Activated CD4-positive, alpha-beta T cell treated with anti-CD3 and anti-CD28 coated beads, Interleukin-2, amount 50 U/mL, for 24 hours (primary cell): ENCODE measurements around the gene PES1.
"Not testable (repeated sequence)": the region's sequence is repeated elsewhere in the genome, so short reads cannot be mapped to it uniquely, and the experiment has no call there.

Experiments
- DNase-seq, 2 donors: peaks; one replicate each; pipeline ENCODE4 v3.0.0-alpha.2; 2020; ENCODE audit warnings: low read depth in 1 of 2, low spot score in 1 of 2

The PES1 gene

DNA sequence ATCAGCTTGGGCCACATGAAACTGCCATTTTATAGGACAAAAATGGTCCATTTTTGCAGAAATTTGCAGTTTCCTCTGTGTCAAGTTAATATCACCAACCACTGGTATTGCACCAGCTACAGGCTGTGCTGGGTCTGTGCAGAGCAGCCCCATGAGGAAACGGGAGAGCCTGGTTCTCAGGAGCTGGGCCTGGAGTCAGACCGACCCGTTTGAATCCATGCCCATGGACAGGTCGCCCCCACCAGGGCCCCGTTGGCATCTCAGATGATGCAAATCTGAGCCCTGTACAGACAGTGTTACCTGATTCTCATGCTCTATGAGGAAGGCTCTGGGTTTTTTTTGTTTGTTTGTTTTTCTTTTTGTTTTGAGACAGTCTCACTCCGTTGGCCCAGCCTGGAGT is 35.3 kb downstream of the PES1 start:
- DNase-seq = no peak

DNA sequence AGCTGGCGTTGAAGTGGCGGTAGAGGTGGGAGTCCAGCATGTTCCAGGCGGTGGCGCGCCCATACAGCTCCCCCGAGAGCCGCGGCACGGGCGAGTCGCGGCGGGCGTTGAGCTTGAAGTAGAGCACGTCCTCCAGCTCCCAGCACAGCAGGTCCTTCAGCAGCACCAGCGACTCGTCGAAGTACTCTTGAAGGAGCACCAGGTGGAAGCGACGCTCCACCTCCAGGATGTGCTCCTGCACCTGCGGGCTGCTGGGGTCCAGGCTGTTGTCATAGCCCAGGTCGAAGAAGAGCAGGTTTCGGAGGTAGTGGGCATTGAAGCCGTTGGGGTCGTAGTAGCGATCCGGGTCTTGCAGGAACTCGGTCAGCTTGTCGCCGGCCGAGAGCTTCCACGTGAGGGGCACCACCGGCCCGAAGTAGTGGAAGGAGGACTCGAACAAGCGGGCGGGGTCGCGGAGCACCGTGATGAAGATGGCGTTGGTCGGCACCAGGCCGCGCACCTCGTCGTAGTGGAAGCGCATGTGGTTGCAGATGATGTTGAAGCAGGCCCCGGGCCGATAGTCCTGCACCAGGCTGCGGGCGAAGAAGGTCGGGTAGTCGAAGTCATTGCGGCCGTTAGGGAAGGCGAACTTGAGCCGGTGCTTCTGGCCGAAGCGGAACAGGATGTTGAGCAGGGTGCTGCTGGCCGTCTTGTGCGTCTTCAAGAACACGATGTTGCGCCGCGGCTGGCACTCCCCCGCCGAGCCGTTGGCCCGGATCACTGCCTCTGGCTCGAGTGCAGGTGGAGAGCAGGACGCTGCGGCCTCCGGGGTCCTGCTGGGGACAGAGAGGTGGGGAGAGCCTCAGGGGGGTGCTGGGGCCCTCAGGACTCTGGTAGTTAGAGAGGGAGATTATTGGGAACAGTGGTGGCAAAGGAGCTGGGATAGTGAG is 36.2 kb downstream of the PES1 start:
- no peak for DNase-seq

DNA sequence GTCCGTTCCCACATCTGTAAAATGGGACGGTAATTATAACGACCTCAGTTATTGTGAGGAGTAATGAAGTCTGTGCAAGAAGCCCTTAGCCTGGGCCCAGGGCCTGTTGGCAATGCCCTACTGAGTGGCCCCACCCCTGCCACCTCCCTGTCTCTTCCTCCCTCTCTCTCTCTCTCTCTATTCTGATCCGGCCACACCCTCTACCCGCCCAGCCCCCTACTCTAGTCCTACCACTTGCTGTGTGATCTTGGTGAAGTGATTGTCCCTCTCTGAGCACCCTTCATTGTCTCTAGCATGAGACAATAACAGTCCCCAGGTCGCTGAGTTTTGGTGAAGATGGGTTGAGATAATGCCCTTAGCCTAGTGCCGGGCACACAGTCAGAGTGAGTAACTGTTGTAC is 37.7 kb downstream of the PES1 start:
- no peak for DNase-seq

DNA sequence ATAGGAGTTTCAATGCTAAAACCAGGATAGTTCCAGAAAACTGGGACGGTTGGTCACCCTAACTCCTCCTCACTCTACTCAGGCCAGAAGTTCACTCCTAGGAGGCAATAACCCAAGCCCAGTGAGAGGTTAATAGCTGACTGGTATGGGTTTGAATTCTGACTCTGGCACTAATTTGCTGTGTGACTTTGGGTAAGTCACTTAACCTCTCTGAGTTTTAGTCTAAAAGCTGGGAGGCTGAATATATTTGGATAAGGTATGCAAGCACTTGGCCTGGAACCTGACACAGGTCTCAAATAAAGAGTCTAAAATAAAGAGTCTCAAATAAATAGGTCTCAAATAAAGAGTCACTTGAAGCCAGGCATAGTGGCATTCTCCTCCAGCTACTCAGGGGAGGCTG is 39.0 kb downstream of the PES1 start:
- DNase-seq = no peak

DNA sequence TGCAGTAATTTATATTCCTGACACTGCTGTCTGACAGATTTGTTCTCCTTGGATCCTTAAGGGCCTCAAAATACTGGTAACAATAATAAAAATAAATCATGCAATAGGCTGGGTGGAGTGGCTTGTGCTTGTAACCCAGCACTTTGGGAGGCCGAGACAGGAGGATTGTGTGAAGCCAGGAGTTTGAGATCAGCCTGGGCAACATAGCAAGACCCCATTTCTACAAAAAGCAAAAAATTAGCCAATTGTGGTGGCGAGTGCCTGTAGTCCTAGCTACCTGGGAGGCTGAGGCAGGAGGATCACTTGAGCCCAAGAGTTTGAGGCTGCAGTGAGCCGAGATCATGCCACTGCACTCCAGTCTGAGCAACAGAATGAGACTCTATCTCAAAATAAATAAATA is 39.9 kb downstream of the PES1 start:
- DNase-seq = not testable (repeated sequence)

DNA sequence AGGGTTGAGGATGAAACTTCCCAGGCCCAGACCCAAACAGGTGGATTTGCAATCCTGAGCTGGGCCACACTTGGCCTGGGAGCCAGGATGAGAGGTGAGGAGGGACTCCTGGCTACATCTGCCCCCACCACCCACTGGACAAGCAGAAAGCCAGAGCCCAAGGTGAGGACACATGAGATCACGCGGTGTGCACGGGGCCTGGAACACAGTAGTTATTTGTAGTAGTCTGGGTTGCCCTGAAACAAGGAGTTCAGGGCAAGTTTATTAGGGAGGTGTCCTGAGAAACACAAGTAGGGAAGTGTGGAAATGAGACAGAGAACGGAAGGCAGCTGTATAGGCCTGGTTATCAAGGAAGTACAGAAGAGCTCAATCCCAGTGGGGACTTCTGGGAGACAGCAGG is 44.5 kb downstream of the PES1 start:
- no peak for DNase-seq

DNA sequence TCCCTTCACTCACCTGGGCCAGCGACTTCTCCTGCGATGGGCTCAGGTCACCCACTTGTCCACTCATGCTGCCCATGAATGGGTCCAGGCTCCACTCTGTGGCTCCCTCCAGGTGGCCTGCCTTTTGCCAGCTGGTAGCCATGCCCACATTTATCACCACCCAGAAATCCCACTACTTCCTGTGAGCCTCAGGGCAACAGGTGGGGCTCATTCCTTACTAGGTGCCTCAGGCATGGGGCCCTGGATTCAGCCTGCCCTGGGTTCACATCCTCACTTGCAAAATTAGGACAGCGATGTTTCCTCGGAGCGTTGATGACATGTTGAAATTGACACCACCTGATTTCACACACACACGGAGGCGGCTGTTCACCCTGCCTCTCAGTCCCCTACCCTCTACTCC is 45.1 kb downstream of the PES1 start, which contains the start of gene SEC14L6:
SEC14L6 (minus strand) TSS at position 126 of the 400 bp plus-strand sequence; CDS start at position 67, 59 bp downstream.
- no peak for DNase-seq

DNA sequence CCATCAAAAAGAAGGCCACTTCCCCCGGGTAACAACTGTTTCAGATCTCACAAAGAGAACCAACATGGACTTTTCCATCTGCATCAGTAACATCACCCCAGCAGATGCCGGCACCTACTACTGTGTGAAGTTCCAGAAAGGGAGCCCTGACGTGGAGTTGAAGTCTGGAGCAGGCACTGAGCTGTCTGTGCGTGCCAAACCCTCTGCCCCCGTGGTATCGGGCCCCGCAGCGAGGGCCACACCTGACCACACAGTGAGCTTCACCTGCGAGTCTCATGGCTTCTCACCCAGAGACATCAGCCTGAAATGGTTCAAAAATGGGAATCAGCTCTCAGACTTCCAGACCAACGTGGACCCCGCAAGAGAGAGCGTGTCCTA is 48.9 kb downstream of the PES1 start:
- DNase-seq = no peak

DNA sequence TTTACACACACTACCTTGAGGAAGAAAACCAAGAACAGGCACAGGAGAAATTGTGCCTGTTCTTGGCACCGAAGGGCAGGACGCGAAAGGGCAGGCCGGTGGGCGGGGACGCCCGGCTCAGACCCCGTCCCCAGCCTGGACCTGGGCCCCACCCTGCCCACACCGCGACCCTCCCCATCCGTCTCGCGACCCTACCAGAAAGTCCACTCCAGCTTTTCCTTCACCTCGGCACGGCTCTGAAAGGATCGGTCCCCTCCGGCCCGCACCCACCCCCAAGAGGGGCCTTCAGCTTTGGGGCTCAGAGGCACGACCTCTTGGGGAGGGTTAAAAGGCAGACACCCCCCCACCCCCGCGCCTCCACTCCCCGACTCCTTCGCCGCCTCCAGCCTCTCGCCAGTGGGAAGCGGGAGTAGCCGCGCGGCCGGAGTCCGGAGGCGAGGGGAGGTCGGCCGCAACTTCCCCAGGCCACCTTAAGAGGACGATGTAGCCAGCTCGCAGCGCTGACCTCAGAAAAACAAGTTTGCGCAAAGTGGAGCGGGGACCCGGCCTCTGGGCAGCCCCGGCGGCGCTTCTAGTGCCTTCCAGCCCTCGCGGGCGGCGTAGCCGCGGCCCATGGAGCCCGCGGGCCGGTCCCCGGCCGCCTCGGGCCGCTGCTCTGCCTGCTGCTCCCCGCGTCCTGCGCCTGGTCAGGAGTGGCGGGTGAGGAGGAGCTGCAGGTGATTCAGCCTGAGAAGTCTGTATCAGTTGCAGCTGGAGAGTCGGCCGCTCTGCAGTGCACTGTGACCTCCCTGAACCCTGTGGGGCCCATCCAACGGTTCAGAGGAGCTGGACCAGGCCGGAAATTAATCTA is 49.5 kb downstream of the PES1 start:
- DNase-seq = no peak

DNA sequence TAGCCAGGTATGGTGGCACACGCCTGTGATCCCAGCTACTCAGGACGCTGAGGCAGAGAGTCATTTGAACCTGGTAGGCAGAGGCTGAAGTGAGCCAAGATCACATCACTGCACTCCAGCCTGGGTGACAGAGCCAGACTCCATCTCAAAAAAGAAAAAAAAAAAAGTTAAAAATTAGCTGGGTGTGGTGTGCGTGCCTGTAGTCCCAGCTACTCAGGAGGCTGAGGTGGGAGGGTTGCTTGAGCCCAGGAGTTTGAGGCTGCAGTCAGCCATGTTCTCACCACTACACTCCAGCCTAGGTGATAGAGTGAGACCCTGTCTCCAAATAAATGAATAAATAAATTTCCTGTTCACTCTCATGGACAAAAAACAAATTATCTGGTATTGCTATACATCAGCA is 50.2 kb downstream of the PES1 start:
- DNase-seq = not testable (repeated sequence)

DNA sequence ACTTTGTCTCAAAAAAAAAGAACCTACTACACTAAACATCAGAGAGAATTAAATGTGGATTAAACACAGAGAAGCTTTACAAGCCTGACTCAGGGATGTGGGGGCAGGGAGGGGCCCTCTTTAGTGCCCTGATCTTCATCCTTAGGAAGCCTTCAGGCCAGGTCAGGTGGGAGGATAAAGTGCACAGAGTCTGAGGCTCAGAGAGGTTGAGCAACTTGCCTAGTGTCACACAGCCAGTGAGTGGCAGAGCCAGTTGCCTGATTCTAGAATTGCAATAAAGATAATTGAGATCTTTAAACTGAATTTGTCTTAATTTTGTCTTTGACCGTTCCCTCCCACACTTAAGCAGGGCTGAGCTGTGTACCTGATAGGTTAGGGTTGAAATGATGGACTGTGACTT is 52.3 kb downstream of the PES1 start:
- no peak for DNase-seq

DNA sequence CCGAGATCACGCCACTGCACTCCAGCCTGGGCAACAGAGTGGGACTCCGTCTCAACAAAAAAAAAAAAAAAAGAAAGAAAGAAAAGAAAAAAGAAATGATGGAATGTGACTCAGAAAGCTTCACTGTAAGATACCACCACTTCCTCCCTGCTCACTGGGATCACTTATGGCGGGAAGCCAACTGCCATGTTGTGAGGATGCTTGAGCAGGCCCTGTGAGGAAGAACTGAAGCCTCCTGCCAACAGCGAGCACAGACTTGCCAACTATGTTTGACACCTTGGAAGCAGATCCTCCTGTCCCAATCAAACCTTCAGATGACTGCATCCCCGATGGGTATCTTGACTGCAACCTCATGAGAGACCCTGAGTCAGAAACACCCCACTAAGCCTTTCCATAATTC is 53.4 kb downstream of the PES1 start:
- no peak for DNase-seq

DNA sequence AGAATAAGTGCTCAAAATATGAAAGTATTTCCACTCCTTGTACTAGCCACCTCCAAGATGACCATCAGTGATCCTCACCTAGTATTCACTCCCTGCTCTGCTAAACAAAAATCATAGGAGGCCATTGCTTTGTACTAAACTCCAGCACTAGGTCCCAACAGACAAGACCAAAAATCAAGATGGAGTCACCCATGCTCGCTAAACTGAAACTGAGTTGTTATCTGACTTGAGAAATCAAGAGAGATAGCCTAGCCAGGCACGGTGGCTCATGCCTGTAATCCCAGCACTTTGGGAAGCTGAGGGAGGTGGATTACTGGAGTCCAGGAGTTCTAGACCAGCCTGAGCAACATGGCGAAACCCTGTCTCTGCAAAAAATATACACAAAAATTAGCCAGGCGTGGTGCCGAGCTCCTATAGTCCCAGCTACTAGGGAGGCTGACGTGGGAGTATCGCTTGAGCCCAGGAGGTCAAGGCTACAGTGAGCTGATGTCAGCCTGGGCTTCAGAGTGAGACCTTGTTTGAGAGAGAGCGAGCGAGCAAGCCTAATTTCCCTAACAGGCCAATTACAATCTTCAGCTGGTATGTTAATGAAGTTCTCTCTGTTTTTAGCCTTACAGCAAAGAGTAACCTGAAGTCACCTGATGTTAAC is 54.5 kb downstream of the PES1 start:
- no peak for DNase-seq

DNA sequence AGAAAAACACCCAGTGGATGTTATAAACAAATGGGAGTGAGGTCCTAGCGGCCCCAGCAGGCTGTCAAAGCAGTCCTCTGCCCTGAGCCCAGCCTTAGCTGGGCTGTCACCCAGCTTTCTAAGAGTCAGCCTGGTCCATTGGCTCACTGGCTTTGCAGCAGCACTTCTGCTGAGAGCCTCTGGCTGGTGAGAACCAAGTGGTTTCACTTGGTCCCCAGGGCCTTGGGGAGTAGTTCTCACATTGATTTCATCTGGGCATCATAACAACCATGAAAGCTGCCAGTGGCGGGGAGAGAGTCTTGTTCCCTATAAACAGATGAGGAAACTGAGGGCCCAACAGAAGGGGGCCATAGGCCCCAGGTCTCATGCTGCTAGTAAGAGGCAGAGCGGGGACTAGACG is 56.5 kb downstream of the PES1 start:
- DNase-seq = no peak

DNA sequence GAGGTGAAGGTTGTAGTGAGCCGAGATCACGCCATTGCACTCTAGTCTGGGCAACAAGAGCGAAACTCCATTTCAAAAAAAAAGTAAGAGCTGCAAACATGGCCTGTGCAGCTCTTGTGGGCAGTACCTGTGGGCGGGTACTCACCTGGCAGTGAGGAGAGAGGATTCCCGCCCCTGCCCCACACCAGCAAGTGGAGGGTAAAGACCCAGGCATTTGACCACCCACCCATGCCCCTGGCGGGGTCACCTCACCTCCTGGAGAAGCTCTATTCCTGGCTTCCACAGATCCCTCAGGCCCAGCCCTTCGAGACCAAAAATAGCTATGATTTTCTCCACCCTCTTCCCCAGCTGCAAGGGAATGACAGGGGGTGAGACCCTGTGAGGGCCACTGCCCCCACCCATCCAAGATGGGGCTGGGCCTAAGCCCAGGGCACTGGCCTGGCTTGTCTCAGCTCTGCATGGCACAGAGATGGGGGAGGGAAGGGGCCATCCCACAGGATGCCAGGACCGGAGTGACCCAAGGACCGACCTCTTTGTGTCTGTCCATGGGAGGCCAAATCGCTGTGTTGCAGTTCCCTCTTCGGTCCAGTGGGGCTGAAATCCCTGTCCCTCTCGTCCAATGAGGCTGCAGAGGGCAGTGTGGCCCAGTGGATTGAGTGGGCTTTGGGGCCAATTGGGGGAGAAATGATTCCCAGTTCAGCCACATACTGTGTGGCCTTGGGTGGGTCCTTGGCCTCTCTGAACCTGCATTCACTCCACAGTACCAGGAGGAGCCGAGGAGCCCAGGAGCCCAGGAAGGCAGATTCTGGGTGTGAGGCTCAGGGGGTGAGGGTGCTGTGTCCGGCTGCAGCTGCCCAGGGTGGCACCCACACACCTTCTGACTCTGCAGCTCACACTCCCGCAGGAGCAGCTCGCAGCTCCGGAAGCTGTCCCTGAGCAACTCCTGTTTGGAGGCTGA is 59.8 kb downstream of the PES1 start:
- no peak for DNase-seq

DNA sequence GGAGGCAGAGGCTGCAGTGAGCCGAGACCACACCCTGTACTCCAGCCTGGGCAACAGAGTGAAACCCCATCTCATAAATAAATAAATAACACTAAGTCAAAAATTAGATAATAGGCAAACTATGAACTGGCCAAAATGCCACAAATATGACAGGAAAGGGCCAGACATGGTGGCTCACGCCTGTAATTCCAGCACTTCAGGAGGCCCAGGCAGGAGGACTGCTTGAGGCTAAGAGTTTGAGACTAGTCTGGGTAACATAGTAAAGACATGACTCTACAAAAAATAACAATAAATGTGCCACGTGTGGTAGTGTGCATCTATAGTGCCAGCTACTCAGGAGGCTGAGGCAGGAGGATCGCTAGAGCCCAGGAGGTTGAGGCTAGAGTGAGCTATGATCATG is 65.1 kb downstream of the PES1 start:
- DNase-seq = no peak
